ENCODE measurements around the gene CAST.

- TF ChIP-seq EZH2phosphoT487 (conservative IDR thresholded peaks at IDR 0.05; ENCODE audit: low read length) (no peak), CTCF (IDR thresholded peaks at IDR 0.05; ENCODE audit: insufficient read depth, low read length, poor library complexity, severe bottlenecking) (no peak)
Measured at GRCh38 chr5:96661855-96662724, at the start of gene CAST.

All from SU-DHL-6 (cell line).